ENCODE measurements around the gene JAZF1. TPM values are rescaled to one million over a fixed set of nuclear protein-coding genes. Genes with fewer than 3 reads are reported as not detected.

The JAZF1 gene
- polyA plus RNA-seq, 3 donors = 12.1 to 18.1 (median 17.2) TPM

- Histone ChIP-seq H3K27ac (ENCODE audit: low read depth in 1 of 2, low read length in 2 of 2) (no peak overlapping the region), H3K4me2 (replicated peaks; ENCODE audit: extremely low read depth, low read length, poor library complexity, severe bottlenecking) (no peak overlapping the region), H4K20me1 (ENCODE audit: insufficient read depth, low read length) (peaks cover 11% of the 10 kb centered on the region), H3K9me3 (replicated peaks in 1 of 2; ENCODE audit: control insufficient read depth in 1 of 2, insufficient read depth in 1 of 2, low read length in 2 of 2) (no peaks in the 10 kb centered on the region), H3K4me1 (ENCODE audit: control insufficient read depth in 1 of 2, insufficient read depth in 2 of 2, low read length in 2 of 2) (peaks cover 3% of the 10 kb centered on the region in 2 donors), H3K36me3 (replicated peaks in 1 of 2; ENCODE audit: control insufficient read depth in 1 of 2, insufficient read depth in 2 of 2, low read length in 2 of 2) (peaks cover 17 to 64% of the 10 kb centered on the region in 2 donors), H3K4me3 (replicated peaks in 1 of 3; ENCODE audit: low read depth in 2 of 3, low read length in 3 of 3) (no peak overlapping the region), H3K27me3 (ENCODE audit: control insufficient read depth in 2 of 2, insufficient read depth in 2 of 2, low read length in 2 of 2) (no peaks in the 10 kb centered on the region), H2AFZ (ENCODE audit: insufficient read depth, low read depth, low read length, poor library complexity, severe bottlenecking) (no peak overlapping the region), H3K79me2 (ENCODE audit: insufficient read depth, low read length) (no peaks in the 10 kb centered on the region), H3K9ac (ENCODE audit: insufficient read depth, low read length, poor library complexity, severe bottlenecking) (no peak overlapping the region)
- no peak for TF ChIP-seq CTCF (IDR thresholded peaks at IDR 0.05)
- H3K36me3 Mint-ChIP-seq = peaks cover 52 to 60% of the 10 kb centered on the region in 2 donors
- no peak overlapping the region for H3K27ac Mint-ChIP-seq
- WGBS (ENCODE audit: insufficient coverage) = 83% methylated on average over 1 of the region's 1 CpG
- peaks cover 2% of the 10 kb centered on the region for H3K4me1 Mint-ChIP-seq
- H3K9me3 Mint-ChIP-seq = peaks cover 0 to 3% (median 0%) of the 10 kb centered on the region in 7 donors
- intact Hi-C loops (cut with micrococcal nuclease) = no loop called here
- H3K4me3 Mint-ChIP-seq = no peak overlapping the region
- no peak for DNase-seq
- H3K27me3 Mint-ChIP-seq (ENCODE audit: low read depth in 3 of 3) = peaks cover 0 to 1% (median 0%) of the 10 kb centered on the region in 3 donors
Measured at GRCh38 chr7:27890205-27890849, 290.3 kb downstream of the JAZF1 start.

- H3K27me3 Mint-ChIP-seq (ENCODE audit: low read depth in 3 of 3) = peaks cover 0 to 1% (median 0%) of the 10 kb centered on the region in 3 donors
- DNase-seq = no peak
- H3K36me3 ChIP-seq (replicated peaks in 1 of 2; ENCODE audit: control insufficient read depth in 1 of 2, insufficient read depth in 2 of 2, low read length in 2 of 2) = peaks cover 17 to 69% of the 10 kb centered on the region in 2 donors
- no peak overlapping the region for H3K27ac Mint-ChIP-seq
- H2AFZ ChIP-seq (ENCODE audit: insufficient read depth, low read depth, low read length, poor library complexity, severe bottlenecking) = no peak overlapping the region
- H3K79me2 ChIP-seq (ENCODE audit: insufficient read depth, low read length) = no peaks in the 10 kb centered on the region
- intact Hi-C loops (cut with micrococcal nuclease) = no loop called here
- no peak overlapping the region for H3K4me3 Mint-ChIP-seq
- no peak overlapping the region for H3K9ac ChIP-seq (ENCODE audit: insufficient read depth, low read length, poor library complexity, severe bottlenecking)
- H3K36me3 Mint-ChIP-seq = peaks cover 55 to 63% of the 10 kb centered on the region in 2 donors
- TF ChIP-seq CTCF (IDR thresholded peaks at IDR 0.05) = no peak
- H3K4me1 Mint-ChIP-seq = no peaks in the 10 kb centered on the region
- no peak overlapping the region for H3K27ac ChIP-seq (ENCODE audit: low read depth in 1 of 2, low read length in 2 of 2)
- H3K27me3 ChIP-seq (ENCODE audit: control insufficient read depth in 2 of 2, insufficient read depth in 2 of 2, low read length in 2 of 2) = no peaks in the 10 kb centered on the region
- peaks cover 7% of the 10 kb centered on the region for H4K20me1 ChIP-seq (ENCODE audit: insufficient read depth, low read length)
- H3K9me3 Mint-ChIP-seq = peaks cover 0 to 3% (median 0%) of the 10 kb centered on the region in 7 donors
- WGBS (ENCODE audit: insufficient coverage) = no CpG with 5 or more reads among the region's 3 CpGs
- no peaks in the 10 kb centered on the region for H3K4me1 ChIP-seq (ENCODE audit: control insufficient read depth in 1 of 2, insufficient read depth in 2 of 2, low read length in 2 of 2)
- H3K4me2 ChIP-seq (replicated peaks; ENCODE audit: extremely low read depth, low read length, poor library complexity, severe bottlenecking) = no peak overlapping the region
- H3K4me3 ChIP-seq (replicated peaks in 1 of 3; ENCODE audit: low read depth in 2 of 3, low read length in 3 of 3) = no peak overlapping the region
- no peaks in the 10 kb centered on the region for H3K9me3 ChIP-seq (replicated peaks in 1 of 2; ENCODE audit: control insufficient read depth in 1 of 2, insufficient read depth in 1 of 2, low read length in 2 of 2)
Measured at GRCh38 chr7:27889800-27890199, 290.8 kb downstream of the JAZF1 start.
